GM12873 (cell line): ENCODE data around the gene SPRY4.

ENCODE experiments used
- CTCF ChIP-seq: IDR thresholded peaks from 2 replicates; pipeline ENCODE4 v1.5.1; 2012; ENCODE audit warnings: low read depth, mild to moderate bottlenecking, moderate library complexity, low read length, control low read depth; ENCODE audit not compliant: insufficient read depth; ENCODE audit errors: missing control alignments

SPRY4 gene

GRCh38 chr5:142346706-142347105, 21.9 kb upstream of the SPRY4 start:
- no peak for TF ChIP-seq CTCF

GRCh38 chr5:142343531-142343930, 18.7 kb upstream of the SPRY4 start:
- no peak for TF ChIP-seq CTCF

GRCh38 chr5:142342128-142342981, 17.5 kb upstream of the SPRY4 start:
- no peak for TF ChIP-seq CTCF

- no peak for TF ChIP-seq CTCF
Observed at GRCh38 chr5:142339781-142340180, 15.0 kb upstream of the SPRY4 start.

GRCh38 chr5:142334538-142334937, 9.7 kb upstream of the SPRY4 start:
- TF ChIP-seq CTCF = no peak

GRCh38 chr5:142330444-142330843, 5.6 kb upstream of the SPRY4 start:
- no peak for TF ChIP-seq CTCF

- TF ChIP-seq CTCF = no peak
Observed at GRCh38 chr5:142330026-142330425, 5.2 kb upstream of the SPRY4 start.
